H1 (cell line): ENCODE data around the gene TOMM40. TPM values are rescaled to one million over a fixed set of nuclear protein-coding genes. Genes with fewer than 3 reads are reported as not detected.

Source experiments
- CTCF ChIA-PET: fragments of 300-600 bp; sonication (Branson Sonifier 250); formaldehyde crosslinking; loops from one replicate; lab custom pipeline; 2021; ENCODE audit not compliant: partially characterized antibody; lab: Charles Lee
- POLR2A ChIA-PET: fragments of 300-600 bp; sonication (Branson Sonifier 250); formaldehyde crosslinking; loops from one replicate; lab custom pipeline; 2021; ENCODE audit warnings: inconsistent platforms; ENCODE audit not compliant: partially characterized antibody; lab: Charles Lee
- DNase-seq, 2 experiments: peaks; one replicate each; pipeline versions ENCODE4 v3.0.0 to v3.0.0-alpha.2; 2010 to 2022; ENCODE audit warnings: low spot score in 2 of 2, low read depth in 1 of 2, mixed read lengths in 1 of 2
- FAIRE-seq: peaks from 2 replicates; lab custom pipeline; 2011; peaks lifted over from hg19 to GRCh38; lab: Jason Lieb, UNC
- H2AFZ ChIP-seq: 2 replicates; pipeline ENCODE4 v1.8.1; 2012; ENCODE audit warnings: low read length, inconsistent platforms
- H2AK5ac ChIP-seq: 2 replicates; pipeline ENCODE4 v1.6.1; 2013; ENCODE audit warnings: low read depth, low read length
- H2BK120ac ChIP-seq: replicated peaks from 2 replicates; pipeline ENCODE3; 2013; ENCODE audit warnings: low read depth, low read length, inconsistent platforms
- H2BK12ac ChIP-seq: 2 replicates; pipeline ENCODE4 v1.6.1; 2013; ENCODE audit warnings: low read depth, low read length
- H2BK15ac ChIP-seq: 2 replicates; pipeline ENCODE4 v1.6.1; 2013; ENCODE audit warnings: low read length
- H2BK20ac ChIP-seq: 2 replicates; pipeline ENCODE4 v1.6.1; 2013; ENCODE audit warnings: low read length
- H2BK5ac ChIP-seq: 2 replicates; pipeline ENCODE4 v1.6.1; 2013; ENCODE audit warnings: low read depth, low read length
- H3K14ac ChIP-seq: 2 replicates; pipeline ENCODE4 v1.6.1; 2013; ENCODE audit warnings: inconsistent platforms; ENCODE audit not compliant: insufficient read length
- H3K18ac ChIP-seq: 2 replicates; pipeline ENCODE4 v1.6.1; 2013; ENCODE audit warnings: low read length; ENCODE audit errors: extremely low read depth
- H3K23ac ChIP-seq: 2 replicates; pipeline ENCODE4 v1.6.1; 2013; ENCODE audit warnings: inconsistent platforms; ENCODE audit not compliant: insufficient read length
- H3K23me2 ChIP-seq: 2 replicates; pipeline ENCODE4 v1.6.1; 2013; ENCODE audit warnings: low read depth, low read length
- H3K27ac ChIP-seq: 2 replicates; pipeline ENCODE4 v1.6.1; 2011; ENCODE audit warnings: low read depth, low read length, inconsistent platforms
- H3K27me3 ChIP-seq, 4 experiments: replicated peaks in 1 of 4; 1 replicate in 1 of 4; 2 replicates in 3 of 4; pipeline versions ENCODE4 v1.6.1 to v1.8.1; 2011 to 2013; ENCODE audit warnings: low read length in 3 of 4, mild to moderate bottlenecking in 3 of 4, inconsistent platforms in 2 of 4, mixed read lengths in 2 of 4, moderate library complexity in 1 of 4; ENCODE audit not compliant: control insufficient read depth in 3 of 4, insufficient read depth in 3 of 4; ENCODE audit errors: extremely low read depth in 1 of 4
- H3K36me3 ChIP-seq, 4 experiments: 2 replicates each; pipeline versions ENCODE4 v1.6.1 to v1.8.1; 2011 to 2013; ENCODE audit warnings: mild to moderate bottlenecking in 4 of 4, low read length in 3 of 4, moderate library complexity in 2 of 4, control low read depth in 1 of 4, inconsistent platforms in 1 of 4; ENCODE audit not compliant: insufficient read depth in 4 of 4, control insufficient read depth in 2 of 4
- H3K4ac ChIP-seq: replicated peaks from 2 replicates; pipeline ENCODE3; 2013; ENCODE audit warnings: low read length, low read depth, mixed read lengths, inconsistent platforms; ENCODE audit not compliant: insufficient read length
- H3K4me1 ChIP-seq, 4 experiments: replicated peaks in 1 of 4; 1 replicate in 1 of 4; 2 replicates in 3 of 4; pipeline versions ENCODE4 v1.6.1 to v1.8.1; 2011 to 2013; ENCODE audit warnings: low read length in 3 of 4, inconsistent platforms in 2 of 4, mixed read lengths in 1 of 4; ENCODE audit not compliant: insufficient read depth in 4 of 4, control insufficient read depth in 3 of 4
- H3K4me2 ChIP-seq, 2 experiments: 2 replicates each; pipeline versions ENCODE4 v1.6.1 to v1.8.1; 2011 to 2013; ENCODE audit warnings: low read depth in 2 of 2, low read length in 2 of 2, control low read depth in 1 of 2, inconsistent platforms in 1 of 2, mild to moderate bottlenecking in 1 of 2; ENCODE audit not compliant: insufficient read depth in 1 of 2
- H3K4me3 ChIP-seq, 4 experiments: fragments of 200-600, 300-600 bp in 1 of 4; sonication (generic), shearing (Covaris generic), sonication (Bioruptor Twin) in 1 of 4; 2 replicates each; pipeline versions ENCODE4 v1.5.1 to v1.8.1; 2011 to 2016; ENCODE audit warnings: low read length in 4 of 4, low read depth in 3 of 4, control low read depth in 2 of 4, inconsistent platforms in 2 of 4, mild to moderate bottlenecking in 2 of 4, mixed read lengths in 1 of 4, moderate library complexity in 1 of 4; ENCODE audit not compliant: insufficient read depth in 2 of 4; ENCODE audit errors: extremely low read depth in 1 of 4
- H3K56ac ChIP-seq: replicated peaks from 2 replicates; pipeline ENCODE3; 2013; ENCODE audit warnings: low read depth, mild to moderate bottlenecking, mixed read lengths, low read length, inconsistent platforms; ENCODE audit not compliant: insufficient read length
- H3K79me1 ChIP-seq: 2 replicates; pipeline ENCODE4 v1.6.1; 2013; ENCODE audit warnings: low read depth, low read length, control low read depth
- H3K79me2 ChIP-seq, 2 experiments: 2 replicates each; pipeline versions ENCODE4 v1.6.1 to v1.8.1; 2012 to 2013; ENCODE audit warnings: low read length in 2 of 2, mild to moderate bottlenecking in 2 of 2, inconsistent platforms in 1 of 2; ENCODE audit not compliant: insufficient read depth in 2 of 2, control insufficient read depth in 1 of 2
- H3K9ac ChIP-seq, 4 experiments: replicated peaks in 1 of 4; 1 replicate in 1 of 4; 2 replicates in 3 of 4; pipeline versions ENCODE4 v1.6.1 to v1.8.1; 2011 to 2013; ENCODE audit warnings: low read depth in 3 of 4, low read length in 3 of 4, control low read depth in 2 of 4, mild to moderate bottlenecking in 2 of 4, moderate library complexity in 2 of 4, inconsistent platforms in 1 of 4; ENCODE audit errors: extremely low read depth in 1 of 4
- H3K9me3 ChIP-seq, 2 experiments: 2 replicates each; pipeline versions ENCODE4 v1.6.1 to v1.8.1; 2012 to 2013; ENCODE audit warnings: mild to moderate bottlenecking in 2 of 2, moderate library complexity in 2 of 2, control low read depth in 1 of 2, inconsistent platforms in 1 of 2, low read depth in 1 of 2, low read length in 1 of 2, mixed read lengths in 1 of 2; ENCODE audit not compliant: insufficient read depth in 2 of 2
- H4K20me1 ChIP-seq, 2 experiments: replicated peaks in 1 of 2; 2 replicates each; pipeline versions ENCODE3 to v1.8.1; 2011 to 2013; ENCODE audit warnings: inconsistent platforms in 2 of 2, low read length in 2 of 2, mild to moderate bottlenecking in 1 of 2; ENCODE audit not compliant: insufficient read depth in 2 of 2, control insufficient read depth in 1 of 2
- H4K5ac ChIP-seq: 2 replicates; pipeline ENCODE4 v1.6.1; 2013; ENCODE audit warnings: low read length, low read depth, mixed read lengths, inconsistent platforms; ENCODE audit not compliant: insufficient read length
- H4K8ac ChIP-seq: 2 replicates; pipeline ENCODE4 v1.8.0; 2013; ENCODE audit warnings: mild to moderate bottlenecking, moderate library complexity, low read length, inconsistent platforms; ENCODE audit not compliant: insufficient read depth; ENCODE audit errors: extremely low read depth
- H4K91ac ChIP-seq: replicated peaks from 2 replicates; pipeline ENCODE3; 2013; ENCODE audit warnings: low read length, mixed read lengths, inconsistent platforms; ENCODE audit not compliant: insufficient read length
- BCL11A ChIP-seq, 2 experiments: IDR thresholded peaks; one replicate each; pipeline ENCODE4 v1.6.1; 2011; ENCODE audit warnings: low read depth in 2 of 2, low read length in 2 of 2, mild to moderate bottlenecking in 2 of 2
- KDM4A ChIP-seq: IDR thresholded peaks from one replicate; pipeline ENCODE4 v1.7.1; 2012; ENCODE audit warnings: low read depth, mild to moderate bottlenecking, moderate library complexity, low read length, inconsistent platforms; ENCODE audit not compliant: severe bottlenecking
- MAFK ChIP-seq: IDR thresholded peaks from 2 replicates; pipeline ENCODE4 v1.6.1; 2012; ENCODE audit warnings: low read depth, mild to moderate bottlenecking, improper control_type of control experiment, low read length
- SIX5 ChIP-seq: IDR thresholded peaks from 2 replicates; pipeline ENCODE4 v1.6.1; 2011; ENCODE audit warnings: mild to moderate bottlenecking, low read depth, low read length
- SP2 ChIP-seq: IDR thresholded peaks from 2 replicates; pipeline ENCODE4 v1.6.1; 2012; ENCODE audit warnings: mild to moderate bottlenecking, low read length, inconsistent platforms
- WGBS, 2 experiments: shearing (Covaris generic) in 1 of 2; methylation state at CpG; one replicate each; pipeline versions ENCODE4 v1.1.6 to v1.1.7; 2013 to 2015; ENCODE audit warnings: low lambda C conversion rate in 2 of 2, mixed read lengths in 2 of 2, inconsistent platforms in 1 of 2, low coverage in 1 of 2, missing lambda C conversion rate in 1 of 2; ENCODE audit not compliant: insufficient replicate concordance in 2 of 2, insufficient coverage in 1 of 2, insufficient read length in 1 of 2; ENCODE audit errors: extremely low coverage in 1 of 2, missing lambda C conversion rate in 1 of 2; 5-methylcytosine and 5-hydroxymethylcytosine counted together
- polyA plus RNA-seq, 7 experiments: library from polyadenylated mRNA; depleted of rRNA in 3 of 7; stranded (reverse) in 5 of 7; unstranded in 2 of 7; fragments of >200 nt in 5 of 7; fragments of 200-250 nt in 2 of 7; gene quantifications; 1 replicate in 5 of 7; 2 replicates in 1 of 7; 4 replicates in 1 of 7; pipeline versions ENCODE4 v1.2.1 to v1.2.3, GENCODE V29; 2011 to 2013; ENCODE audit warnings: missing spikeins in 2 of 7, mixed read lengths in 2 of 7
- total RNA-seq: library from RNA; stranded (reverse); fragmentation: NEBNext Ultra II Directional; extraction: Animal tissue kit (Norgen Biotek cat#: 25700); gene quantifications from 2 replicates; pipeline ENCODE4 v1.2.1, GENCODE V29; 2021

Gene TOMM40
- total and polyA plus RNA-seq, 2 of the 8 experiments (the other 6 are each of a cell fraction or from before 2014, with no cell fraction given) = 154 to 179 TPM

- ChIA-PET POLR2A (interaction anchor here (0.6 to 12.3 kb wide), 17 partner anchors 10 to 470 kb away, joined by 3 to 247 read pairs (median 5); partner anchors contain the start of genes APOC1, APOC2, CLPTM1 and TOMM40), CTCF (interaction anchor here (0.6 to 15.2 kb wide), 28 partner anchors 9 to 186 kb away, joined by 3 to 201 read pairs (median 4); partner anchors contain the start of gene CLPTM1)
- WGBS, 2 experiments = 41% methylated on average over 24 of the region's 24 CpGs; no CpG with 5 or more reads in 1 of the 2 experiments
- H2AFZ ChIP-seq = no peak overlapping the region
- H2BK15ac ChIP-seq = no peak overlapping the region
- H4K5ac ChIP-seq = no peak overlapping the region
- H2BK12ac ChIP-seq = no peak overlapping the region; the same call in 1 of the 2 replicates
- no peaks in the 10 kb centered on the region for H3K27me3 ChIP-seq
- DNase-seq (peak; percentile 58 to 98), FAIRE-seq (no peak)
- no peak overlapping the region for H3K4me3 ChIP-seq
- no peak overlapping the region for H2BK20ac ChIP-seq
- H4K91ac ChIP-seq = peak overlapping the region; percentile 12
- H2BK120ac ChIP-seq = no peak overlapping the region
- no peak overlapping the region for H3K9ac ChIP-seq
- H3K27ac ChIP-seq = no peak overlapping the region
- H3K23ac ChIP-seq = no peak overlapping the region
- peaks cover 3 to 36% of the 10 kb centered on the region in 2 experiments for H4K20me1 ChIP-seq
- 0 out of 2 replicates have a peak overlapping the region, but pooled peaks have one; percentile 1 for H2BK5ac ChIP-seq
- no peak overlapping the region for H2AK5ac ChIP-seq
- H3K4ac ChIP-seq = no peak overlapping the region
- H3K36me3 ChIP-seq = peaks cover 19 to 53% (median 40%) of the 10 kb centered on the region in 4 experiments; a peak in 7 of 8 replicates
- peaks cover 0 to 11% of the 10 kb centered on the region in 2 experiments; a peak in 1 of 4 replicates for H3K79me2 ChIP-seq
- H4K8ac ChIP-seq = no peak overlapping the region
- no peak overlapping the region for H3K4me2 ChIP-seq
- H3K23me2 ChIP-seq = peaks cover 3% of the 10 kb centered on the region; the same call in 1 of the 2 replicates
- no peaks in the 10 kb centered on the region; the same call in 1 of the 2 replicates for H3K79me1 ChIP-seq
- no peaks in the 10 kb centered on the region for H3K9me3 ChIP-seq
- peaks cover 0 to 8% (median 7%) of the 10 kb centered on the region in 4 experiments; a peak in 6 of 7 replicates for H3K4me1 ChIP-seq
- no peak overlapping the region for H3K56ac ChIP-seq
- peak overlapping the region; percentile 17 for H3K18ac ChIP-seq
- H3K14ac ChIP-seq = no peak overlapping the region
- no peak for TF ChIP-seq MAFK
- no peak for TF ChIP-seq BCL11A (IDR thresholded peaks at IDR 0.05; ENCODE audit: low read depth in 2 of 2, low read length in 2 of 2)
- no peak for TF ChIP-seq SIX5
- no peak for TF ChIP-seq SP2
- TF ChIP-seq KDM4A = no peak
Observed at GRCh38 chr19:44903602-44904425, 12.8 kb downstream of the TOMM40 start.
